M059J (cell line): Measurements from ENCODE around the gene HASPIN. TPM values are rescaled to one million over a fixed set of nuclear protein-coding genes. Genes with fewer than 3 reads are reported as not detected.
A peak's percentile ranks its signal among the peaks of the same experiment; 100 is the strongest.

ENCODE experiments used
- DNase-seq: peaks from one replicate; pipeline ENCODE4 v3.0.0-alpha.2; 2012; ENCODE audit warnings: low read depth
- total RNA-seq: library from RNA; depleted of rRNA; stranded (reverse); fragments of >200 nt; shearing (Covaris generic); gene quantifications from 2 replicates; pipeline ENCODE4 v1.2.3, GENCODE V29; 2014; rRNA removed

The HASPIN gene
- total RNA-seq, result 11.4 and 18.3 TPM in 2 replicates

DNA sequence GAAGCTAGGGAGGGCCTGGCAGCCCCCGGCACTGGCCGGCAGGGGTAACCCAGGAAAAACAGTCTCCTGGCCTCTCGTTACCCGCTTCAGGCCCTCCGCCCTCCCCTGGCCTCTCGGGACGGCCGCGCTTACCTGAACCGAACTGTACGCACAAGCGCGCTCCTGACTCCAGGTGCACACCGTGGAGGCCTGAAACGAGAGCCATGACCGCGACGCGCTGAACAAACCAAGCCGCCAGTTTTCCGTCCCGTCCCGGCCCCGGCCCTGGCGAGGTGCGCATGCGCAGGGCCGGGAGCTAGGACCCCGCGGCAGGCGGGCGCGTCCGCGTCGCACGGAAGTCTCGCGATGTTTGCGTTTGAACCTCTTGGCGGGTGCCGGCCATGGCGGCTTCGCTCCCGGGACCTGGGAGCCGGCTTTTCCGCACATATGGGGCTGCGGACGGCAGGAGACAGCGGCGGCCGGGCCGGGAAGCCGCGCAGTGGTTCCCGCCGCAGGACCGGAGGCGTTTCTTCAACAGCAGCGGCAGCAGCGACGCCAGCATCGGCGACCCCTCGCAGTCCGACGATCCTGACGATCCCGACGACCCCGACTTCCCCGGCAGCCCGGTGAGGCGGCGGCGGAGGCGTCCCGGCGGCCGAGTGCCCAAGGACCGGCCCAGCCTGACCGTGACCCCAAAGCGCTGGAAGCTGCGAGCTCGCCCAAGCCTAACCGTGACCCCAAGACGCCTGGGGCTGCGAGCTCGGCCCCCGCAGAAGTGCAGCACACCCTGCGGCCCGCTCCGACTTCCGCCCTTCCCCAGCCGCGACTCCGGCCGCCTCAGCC is at the start of gene HASPIN:
HASPIN (plus strand) TSS at position 348 of the 822 bp plus-strand sequence; CDS start at position 381, 33 bp downstream.
- DNase-seq, result peak; percentile 86

DNA sequence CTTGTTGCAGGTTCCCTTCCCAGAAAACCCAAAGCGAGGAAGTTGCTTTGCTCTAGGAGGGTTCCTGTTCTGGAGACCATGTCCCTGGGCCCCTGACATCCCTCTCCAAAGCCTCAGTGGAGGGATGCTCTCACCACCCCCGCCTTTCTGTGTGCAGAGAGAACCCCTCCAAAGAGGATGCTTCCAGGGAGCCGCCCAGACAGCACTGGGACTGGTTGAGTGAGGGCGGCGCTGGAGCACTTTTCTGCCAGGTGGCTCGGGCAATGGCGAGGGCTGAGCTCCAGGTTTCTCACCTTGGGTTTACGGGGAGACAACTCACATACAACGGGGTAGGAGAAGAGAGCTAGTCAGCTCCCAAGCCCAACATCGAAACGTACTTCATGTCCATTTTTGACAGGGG is 47.8 kb upstream of the HASPIN start:
- DNase-seq, result no peak

DNA sequence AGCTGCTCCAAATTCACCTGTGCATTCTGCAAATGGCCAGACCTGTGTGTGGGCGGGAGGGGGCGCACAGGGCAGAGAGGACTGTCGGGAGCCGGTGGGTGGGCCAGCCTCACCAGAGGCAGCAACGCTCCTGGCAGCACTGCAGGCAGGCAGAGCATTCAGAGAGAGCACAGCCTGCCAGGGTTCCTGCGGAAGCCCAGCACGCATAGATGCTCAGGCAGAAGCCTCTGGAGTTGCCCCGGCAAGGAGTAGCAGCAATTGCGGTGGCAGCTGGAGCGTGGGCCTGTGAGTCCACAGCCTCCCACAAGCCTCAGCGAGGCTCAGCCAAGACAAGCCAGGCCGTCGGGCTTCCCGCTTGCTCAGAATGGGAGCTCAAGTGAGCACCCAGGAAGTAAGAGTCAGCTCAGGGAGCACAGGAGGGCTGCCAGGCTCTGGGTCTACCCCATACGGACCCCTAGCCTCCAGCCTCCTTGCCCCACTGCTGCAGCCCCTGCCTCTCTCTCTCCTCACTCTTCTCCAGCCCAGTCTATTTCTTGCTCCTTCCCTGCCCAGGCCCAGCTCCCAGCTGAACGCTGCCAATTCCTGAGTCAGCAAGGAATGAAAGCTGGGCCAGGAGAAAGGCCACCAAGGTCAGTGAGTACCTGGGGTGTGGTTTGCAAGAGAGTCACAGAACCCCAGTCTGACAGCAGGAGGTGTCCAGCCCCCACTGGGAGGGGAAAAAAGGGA is 45.4 kb upstream of the HASPIN start:
- peak; percentile 58 for DNase-seq

DNA sequence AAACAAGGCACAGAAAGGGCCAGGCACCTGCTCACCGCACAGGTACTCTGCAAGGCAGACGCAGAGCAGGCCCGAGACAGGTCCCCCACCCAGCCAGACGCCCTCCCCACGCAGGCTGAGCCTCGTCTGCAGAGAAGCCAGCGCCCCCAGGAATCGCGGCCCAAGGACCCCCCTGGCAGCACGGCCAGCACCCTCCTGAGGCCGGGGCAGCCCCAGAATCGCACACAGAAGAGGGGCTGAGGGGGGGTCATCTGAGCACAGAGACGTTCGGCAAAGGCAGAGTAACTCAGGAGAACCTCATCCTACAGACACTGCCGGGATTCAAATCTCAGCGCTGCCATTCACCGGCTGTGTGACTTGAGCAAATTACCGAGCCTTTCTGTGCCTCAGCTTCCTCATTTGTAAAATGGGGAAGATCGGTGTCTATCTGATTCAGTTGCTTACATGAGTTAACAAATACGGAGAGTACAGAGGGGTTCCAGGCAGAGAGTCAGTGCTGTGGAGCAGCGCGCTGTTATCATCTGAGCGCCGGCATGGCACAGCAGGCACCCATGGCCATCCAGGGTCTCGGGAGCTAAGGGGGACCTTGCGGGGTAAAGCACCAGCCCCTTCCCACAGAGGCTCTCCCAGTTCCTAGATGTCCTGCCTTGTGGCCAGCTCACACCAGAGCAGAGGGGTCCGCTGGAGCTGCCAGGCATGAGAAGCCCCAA is 44.7 kb upstream of the HASPIN start:
- DNase-seq, result no peak

DNA sequence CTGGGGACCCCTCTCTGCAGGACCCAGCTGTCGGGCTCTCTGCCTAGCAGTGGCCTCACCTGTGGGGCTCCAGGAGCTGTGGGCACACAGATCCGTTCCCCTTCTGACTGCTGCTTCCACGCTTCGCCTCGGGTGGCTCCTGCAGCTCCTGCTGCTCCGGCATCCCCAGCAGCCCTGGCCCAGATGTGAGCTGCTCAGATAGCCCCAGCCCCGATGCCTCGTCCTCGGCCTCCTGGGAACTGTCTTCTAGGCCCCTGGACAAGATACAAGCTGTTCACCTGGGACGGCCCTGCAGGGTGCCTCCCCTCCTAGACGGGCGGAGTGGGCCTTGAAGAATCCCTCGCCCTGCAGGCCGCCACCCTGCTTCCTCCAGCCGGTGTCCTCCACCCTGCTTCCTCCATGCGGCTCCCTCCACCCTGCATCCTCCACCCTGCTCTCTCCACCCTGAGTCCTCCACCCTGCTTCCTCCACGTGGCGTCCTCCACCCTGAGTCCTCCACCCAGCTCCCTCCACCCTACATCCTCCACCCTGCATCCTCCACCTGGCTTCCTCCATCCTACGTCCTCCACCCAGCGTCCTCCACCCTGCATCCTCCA is 44.1 kb upstream of the HASPIN start:
- DNase-seq, result no peak

DNA sequence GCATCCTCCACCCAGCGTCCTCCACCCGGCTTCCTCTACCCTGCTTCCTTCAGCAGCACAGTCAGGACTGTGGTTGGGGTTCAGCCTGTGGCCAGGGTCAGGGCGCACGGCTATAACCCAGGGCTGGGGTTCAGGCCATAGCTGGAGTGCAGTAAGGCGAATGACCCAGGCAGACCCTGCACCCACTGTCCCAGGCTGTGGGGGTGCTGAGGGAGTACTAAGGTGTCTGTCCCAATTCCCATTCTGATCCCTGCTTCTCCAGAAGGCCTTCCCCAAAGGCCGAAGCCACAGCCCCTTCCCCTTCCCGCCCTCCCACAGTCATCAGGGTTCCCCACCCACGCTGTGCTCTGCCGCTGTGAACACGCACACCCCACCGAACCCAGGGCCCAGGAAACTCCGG is 42.6 kb upstream of the HASPIN start:
- no peak for DNase-seq

DNA sequence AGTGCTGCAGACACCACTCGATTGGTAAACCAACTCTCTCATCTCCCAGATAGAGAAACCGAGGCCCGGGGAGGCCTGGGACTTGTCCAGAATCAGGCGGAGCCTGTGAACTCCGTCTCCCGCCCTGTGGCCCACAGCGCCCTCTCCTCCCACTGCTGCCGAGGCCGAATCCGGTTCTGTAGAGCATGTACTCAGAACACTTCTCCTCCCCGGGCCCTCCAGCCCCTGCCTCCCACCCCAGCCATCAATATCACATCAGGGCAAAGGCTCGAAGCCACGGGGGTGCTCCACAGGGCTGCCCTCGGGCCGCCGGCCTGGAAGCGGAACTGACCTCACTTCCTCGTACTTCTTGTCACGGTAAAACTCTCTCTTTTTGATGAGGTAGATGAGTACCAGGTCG is 42.1 kb upstream of the HASPIN start:
- DNase-seq, result no peak

DNA sequence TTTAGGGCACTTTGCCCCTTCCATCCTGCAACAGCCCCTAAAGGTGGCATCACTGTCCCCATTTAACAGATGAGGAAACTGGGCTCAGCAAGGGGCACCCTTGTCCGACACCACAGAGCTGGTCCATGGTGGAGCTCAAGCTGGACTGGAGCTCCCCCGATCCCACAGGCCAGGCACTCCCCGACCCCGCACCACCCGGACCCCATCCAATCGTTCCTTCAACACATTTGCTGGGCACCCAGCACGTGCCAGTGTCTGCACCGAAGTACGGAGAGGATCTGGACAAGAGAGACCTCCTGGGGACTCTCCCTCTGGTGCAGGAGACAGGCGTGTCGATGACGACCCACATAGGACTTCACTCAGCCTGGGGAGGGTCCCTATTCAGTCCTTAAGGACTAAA is 41.7 kb upstream of the HASPIN start:
- no peak for DNase-seq

DNA sequence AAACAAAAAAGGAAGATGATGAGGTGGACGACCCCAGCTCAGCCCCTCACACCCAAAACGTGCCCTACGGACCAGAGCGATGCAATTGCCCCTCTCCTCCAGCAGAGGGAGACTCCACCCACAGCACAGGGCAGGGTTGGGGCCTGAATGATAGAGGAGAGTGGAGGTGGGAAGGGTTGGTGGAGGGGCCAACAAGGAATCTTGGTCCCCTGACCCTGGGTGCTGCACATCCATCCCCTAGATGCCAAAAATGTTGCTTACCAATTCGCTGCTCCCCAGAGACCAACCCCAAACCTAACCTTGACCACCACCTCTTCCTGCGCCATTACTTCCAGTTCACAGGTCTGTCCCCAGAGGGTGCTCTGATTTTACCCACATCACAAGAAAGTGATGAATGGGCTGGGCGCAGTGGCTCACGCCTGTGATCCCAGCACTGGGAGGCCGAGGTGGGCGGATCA is 40.6 kb upstream of the HASPIN start:
- no peak for DNase-seq

DNA sequence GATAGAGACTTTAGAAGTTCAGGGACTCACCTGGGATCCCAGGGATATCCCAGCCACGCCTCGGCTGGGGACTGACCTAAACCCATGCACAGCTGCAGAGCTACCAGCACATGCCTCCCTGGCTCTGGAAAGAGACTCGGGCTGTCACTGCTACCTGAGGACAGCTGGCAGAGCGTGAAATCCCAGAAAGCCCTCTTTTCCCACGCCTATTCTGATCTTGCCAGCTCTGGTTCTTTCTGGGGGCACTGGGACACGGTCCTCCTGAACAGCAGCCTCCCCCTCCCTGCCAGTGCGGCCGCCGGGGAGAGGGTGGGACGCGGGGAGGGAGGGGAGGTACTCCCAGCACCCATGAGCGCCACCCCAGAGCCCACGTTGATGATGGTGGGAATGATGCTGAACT is 38.5 kb upstream of the HASPIN start:
- DNase-seq, result no peak

DNA sequence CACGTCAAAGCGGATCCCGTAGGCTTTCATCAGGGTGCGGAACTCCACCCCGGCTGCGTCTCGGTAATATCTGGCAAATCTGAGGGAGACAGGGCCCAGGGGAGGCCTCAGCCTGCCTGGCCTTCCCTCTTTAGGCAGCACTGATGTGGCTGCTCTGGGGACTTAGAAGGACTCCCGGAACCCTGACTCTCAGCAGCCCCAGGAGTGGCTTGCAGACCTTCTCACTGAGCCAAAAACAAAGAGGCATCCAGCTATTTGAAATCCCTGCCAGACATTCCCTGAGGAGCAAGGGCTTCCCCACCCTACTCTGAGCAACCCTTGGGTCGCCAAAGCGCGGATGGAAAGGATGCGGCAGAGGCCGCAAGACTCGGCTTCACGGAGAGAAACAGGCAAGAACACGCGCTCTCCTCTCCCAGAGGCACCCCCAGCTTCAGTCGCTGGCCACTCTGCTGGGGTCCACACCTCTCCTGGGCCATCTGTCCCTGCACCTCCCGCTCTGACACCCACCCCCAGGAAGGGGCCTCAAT is 35.6 kb upstream of the HASPIN start:
- no peak for DNase-seq

DNA sequence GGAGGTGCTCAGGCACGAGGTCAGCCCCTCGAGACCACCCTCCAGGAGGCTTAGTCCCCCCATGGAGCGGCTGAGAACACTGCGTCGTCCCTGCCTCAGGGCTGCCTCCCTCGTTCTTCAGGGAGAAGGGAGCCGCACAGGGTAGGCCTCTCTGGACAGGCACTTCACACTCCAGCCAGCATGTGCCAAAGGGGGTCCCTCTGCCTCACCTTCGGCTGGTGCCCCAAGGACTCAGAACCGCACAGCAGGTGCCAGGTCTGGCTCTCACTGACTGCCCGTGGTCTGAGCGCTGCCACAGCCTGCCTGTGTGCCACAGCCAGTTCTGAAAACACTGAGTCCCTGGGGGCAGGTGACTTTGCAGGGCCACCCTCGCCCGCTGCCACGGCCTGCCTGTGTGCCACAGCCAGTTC is 34.8 kb upstream of the HASPIN start:
- DNase-seq, result no peak

DNA sequence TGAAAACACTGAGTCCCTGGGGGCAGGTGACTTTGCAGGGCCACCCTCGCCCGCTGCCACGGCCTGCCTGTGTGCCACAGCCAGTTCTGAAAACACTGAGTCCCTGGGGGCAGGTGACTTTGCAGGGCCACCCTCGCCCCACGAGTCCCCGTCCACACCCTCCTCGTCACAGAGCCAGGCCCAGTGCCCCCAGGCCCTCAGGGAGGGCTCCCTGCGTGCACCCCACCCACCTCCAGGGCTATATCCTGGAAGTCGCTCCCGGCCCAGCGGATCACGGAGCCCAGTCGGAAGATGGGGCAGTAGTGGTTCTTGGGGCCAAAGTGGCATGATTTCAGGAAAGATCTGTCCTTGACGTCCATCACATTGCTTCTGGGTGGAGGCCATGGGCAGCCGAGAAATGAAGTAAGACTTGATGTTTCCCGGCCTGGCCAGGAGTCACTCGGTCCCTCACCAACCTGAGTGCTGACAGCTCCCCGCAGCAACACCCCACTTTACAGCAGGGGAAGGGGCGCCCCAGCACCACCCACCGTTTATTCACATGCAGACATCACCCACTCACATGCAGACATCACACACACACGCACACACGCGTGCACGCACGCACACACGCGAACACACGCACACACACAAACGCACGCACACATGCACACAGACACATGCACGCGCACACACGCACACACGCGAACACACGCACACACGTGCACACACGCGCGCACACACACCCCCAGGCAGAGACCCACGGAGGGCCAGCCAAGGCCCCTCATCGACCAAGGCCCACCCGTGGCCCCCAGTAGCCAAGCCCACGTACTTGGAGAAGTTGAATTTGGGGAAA is 34.2 kb upstream of the HASPIN start:
- DNase-seq, result no peak

DNA sequence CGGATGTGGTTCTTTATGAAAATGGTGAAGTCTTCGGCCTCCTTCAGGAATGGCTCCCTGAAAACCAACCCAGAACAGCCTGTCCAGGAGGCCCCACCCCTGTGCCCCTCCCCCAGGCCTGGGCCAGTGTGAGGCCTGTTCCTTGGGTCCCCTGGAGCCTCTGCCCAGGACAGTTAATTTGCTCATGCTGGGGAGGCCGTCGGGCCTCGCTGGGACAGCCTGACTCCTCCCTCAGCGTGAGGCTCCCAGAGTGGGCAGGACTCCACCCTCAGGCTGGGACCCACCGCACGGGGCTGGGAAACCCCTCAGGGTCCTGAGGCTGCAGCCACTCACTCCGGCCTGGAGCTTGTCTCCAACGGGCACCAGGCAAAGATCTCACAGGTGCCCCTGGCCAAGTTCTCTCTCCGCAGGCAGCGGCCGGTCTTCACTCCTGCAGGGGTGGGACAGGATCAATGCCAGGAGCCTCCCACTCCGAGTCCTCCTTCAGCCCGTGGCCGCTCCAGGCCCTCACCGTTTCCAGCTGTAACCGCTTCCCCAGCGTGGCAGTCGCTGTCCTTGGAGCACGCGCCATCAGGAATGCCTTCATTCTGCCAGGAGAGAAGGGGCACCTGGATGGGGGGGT is 33.5 kb upstream of the HASPIN start:
- DNase-seq, result no peak

DNA sequence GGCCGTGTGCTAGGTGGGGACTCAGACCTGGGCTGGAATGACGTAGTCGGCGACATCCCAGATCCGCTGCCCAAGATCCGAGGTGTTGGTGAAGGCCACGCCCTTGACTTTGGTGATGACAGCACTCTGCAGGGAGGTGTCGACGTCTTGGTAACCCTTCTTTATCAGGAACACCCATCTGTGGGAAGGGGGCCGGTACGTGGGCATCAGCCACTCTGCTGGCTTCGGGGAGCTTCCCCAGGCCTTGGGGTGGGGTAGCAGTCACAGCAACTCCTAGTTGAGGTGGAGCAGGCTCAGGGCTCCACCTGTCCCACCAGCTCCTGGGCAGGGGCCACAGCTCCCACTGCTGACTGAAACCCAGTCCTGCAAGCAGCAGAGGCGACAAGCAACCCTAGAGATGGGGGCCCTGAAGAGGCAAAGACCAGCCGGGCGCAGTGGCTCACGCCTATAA is 32.1 kb upstream of the HASPIN start:
- no peak for DNase-seq

DNA sequence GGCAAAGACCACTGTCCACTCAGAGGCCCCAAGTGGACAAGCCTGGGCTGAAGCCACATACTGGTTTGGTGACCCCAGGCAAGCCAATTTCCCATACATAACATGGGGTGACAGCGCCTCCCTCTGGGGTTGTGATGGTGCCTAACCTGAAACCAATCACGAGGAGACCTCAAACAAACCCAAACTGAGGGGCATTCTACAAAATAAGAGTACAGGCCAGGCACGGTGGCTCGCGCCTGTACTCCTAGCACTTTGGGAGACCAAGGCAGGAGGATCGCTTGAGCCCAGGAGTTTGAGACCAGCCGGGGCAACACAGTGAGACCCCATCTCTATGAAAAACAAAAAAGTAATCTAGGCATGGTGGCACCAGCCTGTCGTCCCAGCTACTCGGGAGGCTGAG is 31.4 kb upstream of the HASPIN start:
- no peak for DNase-seq

DNA sequence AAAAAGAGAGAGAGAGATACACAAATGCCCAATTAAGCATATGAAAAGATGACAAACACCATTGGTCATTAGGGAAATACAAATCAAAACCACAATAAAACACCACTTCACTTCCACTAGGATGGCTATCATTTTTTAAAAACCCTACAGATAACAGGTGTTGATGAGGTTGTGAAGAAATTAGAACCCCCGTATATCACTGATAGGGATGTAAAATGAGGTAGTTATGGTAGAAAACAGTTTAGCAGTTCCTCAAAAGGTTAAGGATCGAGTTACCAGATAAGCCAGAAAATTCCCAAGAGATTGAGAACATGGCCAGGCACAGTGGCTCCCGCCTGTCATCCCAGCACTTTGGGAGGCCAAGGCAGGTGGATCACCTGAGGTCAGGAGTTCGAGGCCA is 30.6 kb upstream of the HASPIN start:
- DNase-seq, result no peak

DNA sequence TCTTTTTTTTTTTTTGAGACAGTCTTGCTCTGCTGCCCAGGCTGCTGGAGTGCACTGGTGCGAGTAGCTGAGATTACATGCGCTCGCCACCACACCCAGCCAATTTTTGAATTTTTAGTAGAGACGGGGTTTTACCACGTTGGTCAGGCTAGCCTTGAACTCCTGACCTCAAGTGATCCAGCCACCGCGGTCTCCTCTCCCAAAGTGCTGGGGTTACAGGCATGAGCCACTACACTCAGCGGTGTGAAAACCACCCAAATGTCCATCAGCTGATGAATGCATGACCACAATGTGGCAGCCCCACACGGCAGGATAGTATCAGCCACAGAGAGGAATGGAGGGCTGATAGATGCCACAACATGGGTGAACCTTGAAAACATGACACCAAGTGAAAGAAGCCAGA is 29.9 kb upstream of the HASPIN start:
- peak; percentile 37 for DNase-seq

DNA sequence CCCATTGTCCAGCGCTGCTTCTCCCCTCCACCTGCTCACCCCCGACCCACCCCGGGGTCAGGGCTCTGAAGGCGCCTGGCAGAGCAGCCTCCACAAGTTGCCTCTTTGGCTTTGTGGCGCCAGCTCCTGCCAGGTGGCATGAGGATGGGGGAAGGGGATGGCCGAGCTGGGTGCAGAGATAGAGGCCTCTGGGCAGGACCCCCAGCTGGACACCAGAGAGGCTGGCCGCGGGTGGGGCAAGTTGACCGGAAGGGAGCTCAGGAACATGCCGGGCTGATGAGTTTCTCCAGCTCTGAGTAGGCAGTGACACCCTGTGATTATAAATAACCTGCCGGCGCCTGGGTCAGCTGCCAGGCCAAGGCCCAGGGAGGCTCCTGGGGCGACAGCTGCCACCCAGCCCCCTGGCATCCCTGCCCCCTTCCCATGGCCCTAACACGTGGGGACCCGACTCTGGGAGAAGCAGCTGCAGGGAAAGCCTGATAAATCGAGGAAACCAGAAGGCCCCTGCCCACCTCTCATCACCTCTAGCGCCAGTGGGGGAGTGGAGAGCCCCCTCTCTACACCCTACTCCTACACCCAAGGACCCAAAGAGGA is 28.5 kb upstream of the HASPIN start:
- peak; percentile 43 for DNase-seq
